Left ventricle myocardium inferior (tissue), 1 donor: ENCODE data around the gene ELMO1. TPM values are rescaled to one million over a fixed set of nuclear protein-coding genes. Genes with fewer than 3 reads are reported as not detected.

Source experiments
- DNase-seq: peaks from one replicate; pipeline ENCODE4 v3.0.0-alpha.2; 2020
- H3K27ac ChIP-seq: fragments of 200-600 bp; replicated peaks from 2 replicates; pipeline ENCODE4 v1.8.0; 2021
- H3K27me3 ChIP-seq: fragments of 200-600 bp; 2 replicates; pipeline ENCODE4 v1.8.0; 2021; ENCODE audit warnings: low read depth
- H3K36me3 ChIP-seq: fragments of 200-600 bp; 2 replicates; pipeline ENCODE4 v1.8.0; 2021
- H3K4me1 ChIP-seq: fragments of 200-600 bp; 2 replicates; pipeline ENCODE4 v1.8.0; 2021
- H3K4me3 ChIP-seq: fragments of 200-600 bp; 2 replicates; pipeline ENCODE4 v1.8.0; 2021; ENCODE audit warnings: mild to moderate bottlenecking, moderate library complexity
- H3K9me3 ChIP-seq: fragments of 200-600 bp; replicated peaks from 2 replicates; pipeline ENCODE4 v1.8.0; 2021
- intact Hi-C: fragments of 100-400 bp; cut with micrococcal nuclease; formaldehyde crosslinking; loops from one replicate; pipeline ENCODE4 v1.11.0; 2022
- total RNA-seq: library from RNA; stranded (reverse); fragmentation: NEBNext Ultra II Directional; extraction: Animal tissue kit (Norgen Biotek cat#: 25700); gene quantifications from one replicate; pipeline ENCODE4 v1.2.1, GENCODE V29; 2021
- TF ChIP-seq, protein P1 (sequence below): fragments of 200-600 bp; IDR thresholded peaks from 2 replicates; pipeline ENCODE4 v1.8.0; 2021; ENCODE audit warnings: antibody characterized with exemption, mild to moderate bottlenecking, borderline replicate concordance
- donor health status: DM: no; HTN: yes; CAD: no; lungs with severe emphysema.

ELMO1 gene
- total RNA-seq, 1 donor from 2014 or later: 10.0 TPM

- intact Hi-C loops: no loop called here
- Histone ChIP-seq H3K4me1 (peaks cover 34% of the 10 kb centered on the region), H3K27me3 (no peaks in the 10 kb centered on the region), H3K4me3 (no peak overlapping the region), H3K36me3 (no peaks in the 10 kb centered on the region), H3K9me3 (no peaks in the 10 kb centered on the region), H3K27ac (no peak overlapping the region)
- TF ChIP-seq, protein P1, sequence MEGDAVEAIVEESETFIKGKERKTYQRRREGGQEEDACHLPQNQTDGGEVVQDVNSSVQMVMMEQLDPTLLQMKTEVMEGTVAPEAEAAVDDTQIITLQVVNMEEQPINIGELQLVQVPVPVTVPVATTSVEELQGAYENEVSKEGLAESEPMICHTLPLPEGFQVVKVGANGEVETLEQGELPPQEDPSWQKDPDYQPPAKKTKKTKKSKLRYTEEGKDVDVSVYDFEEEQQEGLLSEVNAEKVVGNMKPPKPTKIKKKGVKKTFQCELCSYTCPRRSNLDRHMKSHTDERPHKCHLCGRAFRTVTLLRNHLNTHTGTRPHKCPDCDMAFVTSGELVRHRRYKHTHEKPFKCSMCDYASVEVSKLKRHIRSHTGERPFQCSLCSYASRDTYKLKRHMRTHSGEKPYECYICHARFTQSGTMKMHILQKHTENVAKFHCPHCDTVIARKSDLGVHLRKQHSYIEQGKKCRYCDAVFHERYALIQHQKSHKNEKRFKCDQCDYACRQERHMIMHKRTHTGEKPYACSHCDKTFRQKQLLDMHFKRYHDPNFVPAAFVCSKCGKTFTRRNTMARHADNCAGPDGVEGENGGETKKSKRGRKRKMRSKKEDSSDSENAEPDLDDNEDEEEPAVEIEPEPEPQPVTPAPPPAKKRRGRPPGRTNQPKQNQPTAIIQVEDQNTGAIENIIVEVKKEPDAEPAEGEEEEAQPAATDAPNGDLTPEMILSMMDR: no peak
- DNase-seq: no peak
Observed at GRCh38 chr7:37290731-37291130, 157.9 kb downstream of the ELMO1 start.

GRCh38 chr7:37289781-37290180 is 158.9 kb downstream of the ELMO1 start:
- H3K4me3 ChIP-seq: no peak overlapping the region
- peak overlapping the region; percentile 45 for H3K27ac ChIP-seq
- no peaks in the 10 kb centered on the region for H3K9me3 ChIP-seq
- intact Hi-C loops: no loop called here
- no peaks in the 10 kb centered on the region for H3K27me3 ChIP-seq
- no peaks in the 10 kb centered on the region for H3K36me3 ChIP-seq
- peaks cover 44% of the 10 kb centered on the region for H3K4me1 ChIP-seq
- no peak for DNase-seq
- TF ChIP-seq, protein P1: no peak

DNA sequence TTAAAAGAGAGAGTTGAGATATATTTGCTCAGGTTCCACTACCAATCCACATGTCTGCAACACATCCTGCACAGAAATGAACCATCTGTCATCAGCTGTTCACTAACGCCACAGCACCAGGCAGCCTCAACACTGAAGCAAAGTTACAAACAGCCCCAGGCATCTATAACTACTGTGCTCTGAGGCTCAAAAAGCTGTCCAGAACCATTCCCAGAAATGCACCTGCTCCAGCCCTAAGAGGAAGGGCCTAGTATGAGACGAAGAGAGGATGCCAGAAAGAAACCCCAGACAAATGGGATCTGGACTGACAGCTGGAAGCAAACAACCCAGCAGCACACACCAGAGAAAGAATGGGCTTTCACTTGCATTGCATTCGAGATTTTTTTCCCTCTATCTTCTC is 159.3 kb downstream of the ELMO1 start:
- H3K27ac ChIP-seq: peak overlapping the region; percentile 45
- H3K9me3 ChIP-seq: no peaks in the 10 kb centered on the region
- no peaks in the 10 kb centered on the region for H3K27me3 ChIP-seq
- H3K4me3 ChIP-seq: no peak overlapping the region
- intact Hi-C loops: no loop called here
- no peak for DNase-seq
- TF ChIP-seq, protein P1: no peak
- H3K36me3 ChIP-seq: no peaks in the 10 kb centered on the region
- peaks cover 48% of the 10 kb centered on the region for H3K4me1 ChIP-seq

DNA sequence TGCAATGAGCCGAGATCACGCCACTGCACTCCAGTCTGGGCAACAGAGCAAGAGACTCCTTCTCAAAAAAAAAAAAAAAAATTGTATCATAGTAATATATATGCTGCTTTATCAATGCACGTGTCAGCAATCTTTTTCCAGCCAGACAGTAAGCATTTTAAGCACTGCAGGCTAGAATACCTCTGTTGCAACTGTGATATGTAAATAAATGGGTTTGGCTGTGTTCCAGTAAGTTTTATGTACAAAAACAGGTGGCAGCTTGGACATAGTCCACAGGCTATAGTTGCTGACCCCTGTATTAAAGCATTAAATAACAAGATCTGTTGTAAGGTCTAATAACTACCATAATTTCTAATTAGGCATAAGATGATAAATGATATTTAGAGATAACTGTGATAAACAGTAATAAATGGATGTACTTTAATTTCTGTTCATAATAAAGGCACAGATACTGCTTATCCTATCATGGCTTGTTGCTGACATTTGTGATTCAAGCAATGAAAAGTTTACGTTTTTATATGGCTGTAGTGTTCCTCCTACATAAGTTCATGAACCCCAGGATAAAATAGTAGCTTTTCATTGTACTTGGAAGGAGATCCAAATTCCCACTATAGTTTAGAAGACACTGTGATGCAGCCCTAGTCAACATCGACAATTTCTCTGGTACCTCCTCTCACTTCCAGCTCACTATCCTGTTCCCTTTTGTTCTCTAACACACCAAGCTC is 161.4 kb downstream of the ELMO1 start:
- H3K27me3 ChIP-seq: no peaks in the 10 kb centered on the region
- peak overlapping the region; percentile 60 for H3K27ac ChIP-seq
- intact Hi-C loops: no loop called here
- H3K36me3 ChIP-seq: no peaks in the 10 kb centered on the region
- no peak for DNase-seq
- H3K4me3 ChIP-seq: no peak overlapping the region
- TF ChIP-seq, protein P1: no peak
- no peaks in the 10 kb centered on the region for H3K9me3 ChIP-seq
- H3K4me1 ChIP-seq: peaks cover 68% of the 10 kb centered on the region

DNA sequence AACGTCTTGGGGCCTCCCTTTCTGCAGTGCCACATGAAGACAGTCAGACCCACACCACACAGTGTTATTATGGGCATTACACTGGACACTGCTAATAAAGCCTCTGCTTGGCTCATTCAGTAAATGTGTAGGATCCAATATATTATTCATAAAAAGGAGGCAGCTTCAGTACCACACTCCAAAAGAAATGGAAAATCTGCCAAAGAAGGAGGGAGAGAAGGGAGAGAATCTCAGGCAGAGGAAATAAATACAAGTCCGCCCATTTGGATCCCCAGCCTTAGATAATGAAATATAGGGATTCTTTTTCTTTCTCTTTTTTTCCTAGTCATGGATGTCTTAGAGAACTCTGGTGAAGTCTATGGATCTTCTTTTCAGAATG is 162.2 kb downstream of the ELMO1 start:
- Histone ChIP-seq H3K27ac (peak overlapping the region; percentile 60), H3K9me3 (no peaks in the 10 kb centered on the region), H3K27me3 (no peaks in the 10 kb centered on the region), H3K36me3 (no peaks in the 10 kb centered on the region), H3K4me3 (no peak overlapping the region), H3K4me1 (peaks cover 77% of the 10 kb centered on the region)
- no peak for DNase-seq
- TF ChIP-seq, protein P1: no peak
- intact Hi-C loops: no loop called here
